Peyer's patch (tissue), 4 donors: ENCODE results near the gene P2RY2.

Experiments
- CTCF ChIP-seq, 6 experiments: fragments of 450-650 bp in 4 of 6; fragments of 200-600 bp in 2 of 6; sonication (generic) in 1 of 6; IDR thresholded peaks; one replicate each; pipeline ENCODE4 v1.5.1; 2017 to 2019; ENCODE audit warnings: antibody characterized with exemption in 6 of 6, mild to moderate bottlenecking in 3 of 6, moderate library complexity in 1 of 6
- POLR2A ChIP-seq, 2 donors: fragments of 450-650 bp; IDR thresholded peaks; one replicate each; pipeline ENCODE4 v1.5.1; 2017; ENCODE audit warnings: antibody characterized with exemption in 2 of 2, mild to moderate bottlenecking in 2 of 2, moderate library complexity in 2 of 2

GRCh38 chr11:73176145-73176873, 41.8 kb upstream of the P2RY2 start:
- TF ChIP-seq CTCF (IDR thresholded peaks at IDR 0.05) (no peak), POLR2A (IDR thresholded peaks at IDR 0.05) (no peak)
